GM12878 (cell line): ENCODE data around the gene HHAT. TPM values are rescaled to one million over a fixed set of nuclear protein-coding genes. Genes with fewer than 3 reads are reported as not detected.

ENCODE experiments used
- FOXK2 ChIP-seq: fragments of 450-650 bp; IDR thresholded peaks from 2 replicates; pipeline ENCODE4 v1.6.1; 2017; ENCODE audit warnings: mild to moderate bottlenecking, moderate library complexity
- FOXM1 ChIP-seq: IDR thresholded peaks from 2 replicates; pipeline ENCODE4 v1.6.1; 2012; ENCODE audit warnings: low read depth, mild to moderate bottlenecking, inconsistent platforms, low read length, moderate library complexity
- GABPA ChIP-seq: IDR thresholded peaks from 2 replicates; pipeline ENCODE4 v1.6.1; 2014; ENCODE audit warnings: antibody characterized with exemption, low read depth, mild to moderate bottlenecking, inconsistent platforms
- HDAC6 ChIP-seq: fragments of 200-600 bp; sonication (generic); IDR thresholded peaks from one replicate; pipeline ENCODE4 v1.8.0; 2017; ENCODE audit warnings: antibody characterized with exemption; ENCODE audit not compliant: unreplicated experiment
- IKZF2 ChIP-seq, 2 experiments: fragments of 450-650 bp; IDR thresholded peaks; 2 replicates each; pipeline ENCODE4 v1.6.1; 2017; ENCODE audit warnings: mild to moderate bottlenecking in 2 of 2, moderate library complexity in 2 of 2
- JUNB ChIP-seq: IDR thresholded peaks from 2 replicates; pipeline ENCODE4 v1.6.1; 2016; ENCODE audit warnings: antibody characterized with exemption, mild to moderate bottlenecking
- LARP7 ChIP-seq: fragments of 450-650 bp; IDR thresholded peaks from 2 replicates; pipeline ENCODE4 v1.6.1; 2017; ENCODE audit warnings: mild to moderate bottlenecking
- MEF2A ChIP-seq: IDR thresholded peaks from 2 replicates; pipeline ENCODE4 v1.6.1; 2011; ENCODE audit warnings: low read depth, mild to moderate bottlenecking, low read length, moderate library complexity; ENCODE audit not compliant: insufficient read depth
- MTA3 ChIP-seq: IDR thresholded peaks from 2 replicates; pipeline ENCODE4 v1.6.1; 2012; ENCODE audit warnings: low read length, inconsistent platforms, borderline replicate concordance
- MYC ChIP-seq: IDR thresholded peaks from 2 replicates; pipeline ENCODE4 v1.6.1; 2011; ENCODE audit warnings: mild to moderate bottlenecking, low read length, moderate library complexity, inconsistent platforms; ENCODE audit not compliant: insufficient read depth, insufficient replicate concordance, insufficient read length, severe bottlenecking
- NFXL1 ChIP-seq: fragments of 450-650 bp; IDR thresholded peaks from 2 replicates; pipeline ENCODE4 v1.6.1; 2017; ENCODE audit warnings: antibody characterized with exemption, mild to moderate bottlenecking, borderline replicate concordance
- NRF1 ChIP-seq: conservative IDR thresholded peaks from 2 replicates; pipeline ENCODE4 v1.6.1; 2011; ENCODE audit warnings: mild to moderate bottlenecking, low read depth, low read length, improper control_type of control experiment
- PML ChIP-seq: IDR thresholded peaks from 2 replicates; pipeline ENCODE4 v1.6.1; 2012; ENCODE audit warnings: low read length, inconsistent platforms
- POU2F2 ChIP-seq: IDR thresholded peaks from 3 replicates; pipeline ENCODE4 v1.6.1; 2011; ENCODE audit warnings: low read depth, mild to moderate bottlenecking, low read length, borderline replicate concordance
- RAD51 ChIP-seq: fragments of 450-650 bp; IDR thresholded peaks from 2 replicates; pipeline ENCODE4 v1.6.1; 2016; ENCODE audit warnings: moderate library complexity, mild to moderate bottlenecking, inconsistent platforms
- REST ChIP-seq: IDR thresholded peaks from 2 replicates; pipeline ENCODE4 v1.6.1; 2012; ENCODE audit warnings: mild to moderate bottlenecking, low read depth, low read length
- SKIL ChIP-seq: fragments of 450-650 bp; IDR thresholded peaks from 2 replicates; pipeline ENCODE4 v1.6.1; 2017; ENCODE audit warnings: mild to moderate bottlenecking, low read depth, inconsistent platforms; ENCODE audit not compliant: poor library complexity, severe bottlenecking
- SPI1 ChIP-seq: IDR thresholded peaks from 2 replicates; pipeline ENCODE4 v1.6.1; 2011; ENCODE audit warnings: low read depth, mild to moderate bottlenecking, low read length, moderate library complexity, borderline replicate concordance; ENCODE audit not compliant: insufficient read depth
- WRNIP1 ChIP-seq: IDR thresholded peaks from 2 replicates; pipeline ENCODE4 v1.6.1; 2011; ENCODE audit warnings: low read depth, low read length, improper control_type of control experiment, borderline replicate concordance
- YBX1 ChIP-seq: fragments of 450-650 bp; IDR thresholded peaks from 2 replicates; pipeline ENCODE4 v1.6.1; 2016; ENCODE audit warnings: antibody characterized with exemption
- polyA plus RNA-seq, 11 experiments: library from polyadenylated mRNA; depleted of rRNA in 4 of 11; unstranded in 6 of 11; stranded (reverse) in 5 of 11; fragments of >200 nt; fragmentation: Nextera tagmentation in 4 of 11; fragmentation: Illumina TruSeq in 1 of 11; extraction: Ambion mirVana in 4 of 11; extraction: Trizol in 1 of 11; gene quantifications; 1 replicate in 1 of 11; 2 replicates in 10 of 11; pipeline versions ENCODE4 v1.2.1 to v1.2.3, GENCODE V29; 2011 to 2016; ENCODE audit warnings: inconsistent platforms in 2 of 11, missing spikeins in 2 of 11, low read depth in 1 of 11
- total RNA-seq, 4 experiments: library from RNA; depleted of rRNA in 3 of 4; stranded (reverse); fragments of >200 nt in 3 of 4; fragmentation: Illumina TruSeq in 1 of 4; extraction: Trizol in 1 of 4; gene quantifications; 2 replicates each; pipeline versions ENCODE4 v1.2.1 to v1.2.3, GENCODE V29; 2013 to 2021
- TF ChIP-seq, protein P1 (sequence below): fragments of 450-650 bp; IDR thresholded peaks from 2 replicates; pipeline ENCODE4 v1.6.1; 2016; ENCODE audit warnings: mild to moderate bottlenecking
- TF ChIP-seq, protein P2 (sequence below): fragments of 450-650 bp; conservative IDR thresholded peaks from 2 replicates; pipeline ENCODE4 v1.6.1; 2017; ENCODE audit warnings: mild to moderate bottlenecking, moderate library complexity

The HHAT gene
- total and polyA plus RNA-seq, 10 of the 15 experiments (the other 5 are each of a cell fraction or from before 2014, with no cell fraction given): 1.2 to 37.6 (median 2.6) TPM

DNA sequence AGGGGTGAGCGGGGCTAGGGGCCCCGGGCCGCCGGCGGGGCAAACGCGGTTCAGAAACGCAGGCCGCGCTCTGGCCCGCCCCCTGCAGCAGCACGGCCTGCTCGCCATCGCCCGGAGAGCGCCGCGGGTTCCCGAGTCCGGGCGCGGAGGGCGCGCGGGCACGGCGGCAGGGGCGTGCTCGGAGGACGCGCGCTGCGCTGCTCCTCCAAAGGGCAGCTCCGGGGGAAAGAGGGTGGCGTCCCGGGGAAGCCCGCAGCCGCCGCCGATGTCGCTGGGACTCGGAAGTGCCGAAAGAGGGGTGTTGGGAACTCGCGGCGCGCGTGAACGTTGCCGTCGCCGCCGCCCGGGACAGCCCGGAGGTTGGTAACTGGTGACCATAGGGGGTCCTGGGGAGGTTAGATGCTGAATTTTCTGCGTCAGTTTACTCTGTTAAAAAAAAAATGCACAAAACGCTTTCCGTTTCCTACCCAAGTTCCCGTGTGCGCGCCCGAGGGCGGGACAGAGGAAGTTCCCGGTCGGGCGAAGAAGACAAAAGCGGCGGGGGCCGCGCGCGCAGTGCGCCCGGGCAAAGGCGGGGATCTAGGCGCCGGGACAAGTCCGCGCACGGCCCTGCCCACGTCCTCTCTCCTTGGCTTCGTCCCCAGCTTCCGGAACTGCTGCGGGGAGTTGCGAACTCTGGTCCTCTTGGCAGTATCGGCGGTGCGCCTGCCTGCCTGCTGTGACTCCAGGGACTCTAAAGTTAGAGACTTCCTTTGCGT, at the start of gene HHAT (continued):
- TF ChIP-seq LARP7 (peak; percentile 87), RAD51 (no peak), GABPA (peak; percentile 39; the same call in 1 of the 2 replicates), SPI1 (peak; percentile 22; the same call in 1 of the 2 replicates), NRF1 (no peak), JUNB (no peak), PML (no peak), POU2F2 (no peak), HDAC6 (peak; percentile 99), MYC (no peak), MEF2A (no peak), MTA3 (no peak), SKIL (no peak), FOXK2 (no peak), NFXL1 (no peak), FOXM1 (no peak), WRNIP1 (no peak), REST (no peak), IKZF2 (IDR thresholded peaks at IDR 0.05) (peak in 1 of 2 experiments; percentile 39; a peak in 2 of 4 replicates), YBX1 (no peak)
- TF ChIP-seq, protein P1, sequence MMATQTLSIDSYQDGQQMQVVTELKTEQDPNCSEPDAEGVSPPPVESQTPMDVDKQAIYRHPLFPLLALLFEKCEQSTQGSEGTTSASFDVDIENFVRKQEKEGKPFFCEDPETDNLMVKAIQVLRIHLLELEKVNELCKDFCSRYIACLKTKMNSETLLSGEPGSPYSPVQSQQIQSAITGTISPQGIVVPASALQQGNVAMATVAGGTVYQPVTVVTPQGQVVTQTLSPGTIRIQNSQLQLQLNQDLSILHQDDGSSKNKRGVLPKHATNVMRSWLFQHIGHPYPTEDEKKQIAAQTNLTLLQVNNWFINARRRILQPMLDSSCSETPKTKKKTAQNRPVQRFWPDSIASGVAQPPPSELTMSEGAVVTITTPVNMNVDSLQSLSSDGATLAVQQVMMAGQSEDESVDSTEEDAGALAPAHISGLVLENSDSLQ: no peak
- TF ChIP-seq, protein P2, sequence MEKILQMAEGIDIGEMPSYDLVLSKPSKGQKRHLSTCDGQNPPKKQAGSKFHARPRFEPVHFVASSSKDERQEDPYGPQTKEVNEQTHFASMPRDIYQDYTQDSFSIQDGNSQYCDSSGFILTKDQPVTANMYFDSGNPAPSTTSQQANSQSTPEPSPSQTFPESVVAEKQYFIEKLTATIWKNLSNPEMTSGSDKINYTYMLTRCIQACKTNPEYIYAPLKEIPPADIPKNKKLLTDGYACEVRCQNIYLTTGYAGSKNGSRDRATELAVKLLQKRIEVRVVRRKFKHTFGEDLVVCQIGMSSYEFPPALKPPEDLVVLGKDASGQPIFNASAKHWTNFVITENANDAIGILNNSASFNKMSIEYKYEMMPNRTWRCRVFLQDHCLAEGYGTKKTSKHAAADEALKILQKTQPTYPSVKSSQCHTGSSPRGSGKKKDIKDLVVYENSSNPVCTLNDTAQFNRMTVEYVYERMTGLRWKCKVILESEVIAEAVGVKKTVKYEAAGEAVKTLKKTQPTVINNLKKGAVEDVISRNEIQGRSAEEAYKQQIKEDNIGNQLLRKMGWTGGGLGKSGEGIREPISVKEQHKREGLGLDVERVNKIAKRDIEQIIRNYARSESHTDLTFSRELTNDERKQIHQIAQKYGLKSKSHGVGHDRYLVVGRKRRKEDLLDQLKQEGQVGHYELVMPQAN: no peak; the same call in 1 of the 2 replicates
